ENCODE data around the gene OLIG2.

OLIG2 gene

DNA sequence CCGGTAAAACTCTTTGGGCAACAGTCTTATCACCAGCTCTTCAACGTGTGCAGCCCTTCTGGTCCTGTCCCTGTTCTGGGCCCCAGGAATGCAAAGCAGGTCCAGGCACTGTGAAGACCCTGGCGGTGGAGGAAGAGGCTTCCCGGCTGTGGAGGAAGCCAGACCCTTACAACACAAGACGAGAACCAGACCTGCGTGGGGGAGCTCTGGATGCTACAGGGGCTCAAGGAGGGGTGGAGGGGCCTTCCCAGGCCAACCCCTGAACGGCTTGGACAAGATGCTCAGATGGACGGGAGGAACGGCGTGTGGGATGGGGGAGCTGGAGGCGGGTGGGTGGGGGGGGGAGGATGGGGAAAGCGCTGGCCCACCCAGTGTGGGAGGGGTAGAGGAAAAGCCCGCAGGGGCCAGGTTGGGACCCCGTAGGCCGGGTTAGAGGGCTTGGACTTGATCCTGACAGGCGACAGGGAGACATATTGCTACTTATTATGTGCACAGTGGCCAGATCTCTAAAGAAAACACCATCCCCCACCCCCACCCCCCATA is 5.1 kb upstream of the OLIG2 start:
- no peak for DNase-seq

GRCh38 chr21:33021150-33021549 is 4.6 kb upstream of the OLIG2 start:
- no peak for DNase-seq

GRCh38 chr21:33021667-33022066 is 4.1 kb upstream of the OLIG2 start:
- DNase-seq = no peak

GRCh38 chr21:33022489-33022827 is 3.3 kb upstream of the OLIG2 start:
- no peak for DNase-seq

DNA sequence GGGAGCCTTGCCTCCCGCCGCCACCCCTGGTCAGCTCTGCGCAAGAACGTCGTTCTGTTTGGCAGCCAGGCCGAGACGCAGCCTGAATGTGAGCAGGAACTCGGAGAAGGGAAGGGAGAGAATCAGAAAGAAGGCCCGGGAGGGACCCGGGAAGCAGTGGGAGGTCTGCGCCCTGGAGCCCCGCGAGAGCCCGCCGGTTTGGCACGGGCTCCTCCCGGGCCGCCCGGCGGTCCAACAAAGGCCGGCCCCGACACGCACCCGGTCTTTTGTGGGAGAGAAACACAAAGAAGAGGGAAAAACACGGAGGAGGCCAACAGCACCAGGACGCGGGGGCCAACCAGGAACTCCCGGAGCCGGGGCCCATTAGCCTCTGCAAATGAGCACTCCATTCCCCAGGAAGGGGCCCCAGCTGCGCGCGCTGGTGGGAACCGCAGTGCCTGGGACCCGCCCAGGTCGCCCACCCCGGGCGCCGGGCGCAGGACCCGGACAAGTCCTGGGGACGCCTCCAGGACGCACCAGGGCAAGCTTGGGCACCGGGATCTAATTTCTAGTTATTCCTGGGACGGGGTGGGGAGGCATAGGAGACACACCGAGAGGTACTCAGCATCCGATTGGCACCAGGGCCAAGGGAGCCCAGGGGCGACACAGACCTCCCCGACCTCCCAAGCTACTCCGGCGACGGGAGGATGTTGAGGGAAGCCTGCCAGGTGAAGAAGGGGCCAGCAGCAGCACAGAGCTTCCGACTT is 2.7 kb upstream of the OLIG2 start:
- DNase-seq = no peak

GRCh38 chr21:33023574-33024200 is 2.0 kb upstream of the OLIG2 start:
- DNase-seq = no peak

DNA sequence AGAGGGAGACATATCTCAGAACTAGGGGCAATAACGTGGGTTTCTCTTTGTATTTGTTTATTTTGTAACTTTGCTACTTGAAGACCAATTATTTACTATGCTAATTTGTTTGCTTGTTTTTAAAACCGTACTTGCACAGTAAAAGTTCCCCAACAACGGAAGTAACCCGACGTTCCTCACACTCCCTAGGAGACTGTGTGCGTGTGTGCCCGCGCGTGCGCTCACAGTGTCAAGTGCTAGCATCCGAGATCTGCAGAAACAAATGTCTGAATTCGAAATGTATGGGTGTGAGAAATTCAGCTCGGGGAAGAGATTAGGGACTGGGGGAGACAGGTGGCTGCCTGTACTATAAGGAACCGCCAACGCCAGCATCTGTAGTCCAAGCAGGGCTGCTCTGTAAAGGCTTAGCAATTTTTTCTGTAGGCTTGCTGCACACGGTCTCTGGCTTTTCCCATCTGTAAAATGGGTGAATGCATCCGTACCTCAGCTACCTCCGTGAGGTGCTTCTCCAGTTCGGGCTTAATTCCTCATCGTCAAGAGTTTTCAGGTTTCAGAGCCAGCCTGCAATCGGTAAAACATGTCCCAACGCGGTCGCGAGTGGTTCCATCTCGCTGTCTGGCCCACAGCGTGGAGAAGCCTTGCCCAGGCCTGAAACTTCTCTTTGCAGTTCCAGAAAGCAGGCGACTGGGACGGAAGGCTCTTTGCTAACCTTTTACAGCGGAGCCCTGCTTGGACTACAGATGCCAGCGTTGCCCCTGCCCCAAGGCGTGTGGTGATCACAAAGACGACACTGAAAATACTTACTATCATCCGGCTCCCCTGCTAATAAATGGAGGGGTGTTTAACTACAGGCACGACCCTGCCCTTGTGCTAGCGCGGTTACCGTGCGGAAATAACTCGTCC is 1.3 kb upstream of the OLIG2 start:
- no peak for DNase-seq

GRCh38 chr21:33025106-33025488 is 638 bp upstream of the OLIG2 start:
- DNase-seq = no peak

DNA sequence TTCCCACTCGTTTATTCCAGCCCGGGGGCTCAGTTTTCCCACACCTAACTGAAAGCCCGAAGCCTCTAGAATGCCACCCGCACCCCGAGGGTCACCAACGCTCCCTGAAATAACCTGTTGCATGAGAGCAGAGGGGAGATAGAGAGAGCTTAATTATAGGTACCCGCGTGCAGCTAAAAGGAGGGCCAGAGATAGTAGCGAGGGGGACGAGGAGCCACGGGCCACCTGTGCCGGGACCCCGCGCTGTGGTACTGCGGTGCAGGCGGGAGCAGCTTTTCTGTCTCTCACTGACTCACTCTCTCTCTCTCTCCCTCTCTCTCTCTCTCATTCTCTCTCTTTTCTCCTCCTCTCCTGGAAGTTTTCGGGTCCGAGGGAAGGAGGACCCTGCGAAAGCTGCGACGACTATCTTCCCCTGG is 716 bp downstream of the OLIG2 start:
- no peak for DNase-seq

GRCh38 chr21:33026878-33027400 is 1.2 kb downstream of the OLIG2 start:
- no peak for DNase-seq

DNA sequence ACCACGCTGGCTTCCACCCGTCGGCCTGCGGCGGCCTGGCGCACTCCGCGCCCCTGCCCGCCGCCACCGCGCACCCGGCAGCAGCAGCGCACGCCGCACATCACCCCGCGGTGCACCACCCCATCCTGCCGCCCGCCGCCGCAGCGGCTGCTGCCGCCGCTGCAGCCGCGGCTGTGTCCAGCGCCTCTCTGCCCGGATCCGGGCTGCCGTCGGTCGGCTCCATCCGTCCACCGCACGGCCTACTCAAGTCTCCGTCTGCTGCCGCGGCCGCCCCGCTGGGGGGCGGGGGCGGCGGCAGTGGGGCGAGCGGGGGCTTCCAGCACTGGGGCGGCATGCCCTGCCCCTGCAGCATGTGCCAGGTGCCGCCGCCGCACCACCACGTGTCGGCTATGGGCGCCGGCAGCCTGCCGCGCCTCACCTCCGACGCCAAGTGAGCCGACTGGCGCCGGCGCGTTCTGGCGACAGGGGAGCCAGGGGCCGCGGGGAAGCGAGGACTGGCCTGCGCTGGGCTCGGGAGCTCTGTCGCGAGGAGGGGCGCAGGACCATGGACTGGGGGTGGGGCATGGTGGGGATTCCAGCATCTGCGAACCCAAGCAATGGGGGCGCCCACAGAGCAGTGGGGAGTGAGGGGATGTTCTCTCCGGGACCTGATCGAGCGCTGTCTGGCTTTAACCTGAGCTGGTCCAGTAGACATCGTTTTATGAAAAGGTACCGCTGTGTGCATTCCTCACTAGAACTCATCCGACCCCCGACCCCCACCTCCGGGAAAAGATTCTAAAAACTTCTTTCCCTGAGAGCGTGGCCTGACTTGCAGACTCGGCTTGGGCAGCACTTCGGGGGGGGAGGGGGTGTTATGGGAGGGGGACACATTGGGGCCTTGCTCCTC is 1.9 kb downstream of the OLIG2 start:
- no peak for DNase-seq

DNA sequence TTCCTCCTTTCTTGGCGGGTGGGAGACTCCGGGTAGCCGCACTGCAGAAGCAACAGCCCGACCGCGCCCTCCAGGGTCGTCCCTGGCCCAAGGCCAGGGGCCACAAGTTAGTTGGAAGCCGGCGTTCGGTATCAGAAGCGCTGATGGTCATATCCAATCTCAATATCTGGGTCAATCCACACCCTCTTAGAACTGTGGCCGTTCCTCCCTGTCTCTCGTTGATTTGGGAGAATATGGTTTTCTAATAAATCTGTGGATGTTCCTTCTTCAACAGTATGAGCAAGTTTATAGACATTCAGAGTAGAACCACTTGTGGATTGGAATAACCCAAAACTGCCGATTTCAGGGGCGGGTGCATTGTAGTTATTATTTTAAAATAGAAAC is 2.5 kb downstream of the OLIG2 start:
- DNase-seq = no peak

- no peak for DNase-seq
These were observed 3.1 kb downstream of the OLIG2 start for GRCh38 chr21:33028773-33029384.

DNA sequence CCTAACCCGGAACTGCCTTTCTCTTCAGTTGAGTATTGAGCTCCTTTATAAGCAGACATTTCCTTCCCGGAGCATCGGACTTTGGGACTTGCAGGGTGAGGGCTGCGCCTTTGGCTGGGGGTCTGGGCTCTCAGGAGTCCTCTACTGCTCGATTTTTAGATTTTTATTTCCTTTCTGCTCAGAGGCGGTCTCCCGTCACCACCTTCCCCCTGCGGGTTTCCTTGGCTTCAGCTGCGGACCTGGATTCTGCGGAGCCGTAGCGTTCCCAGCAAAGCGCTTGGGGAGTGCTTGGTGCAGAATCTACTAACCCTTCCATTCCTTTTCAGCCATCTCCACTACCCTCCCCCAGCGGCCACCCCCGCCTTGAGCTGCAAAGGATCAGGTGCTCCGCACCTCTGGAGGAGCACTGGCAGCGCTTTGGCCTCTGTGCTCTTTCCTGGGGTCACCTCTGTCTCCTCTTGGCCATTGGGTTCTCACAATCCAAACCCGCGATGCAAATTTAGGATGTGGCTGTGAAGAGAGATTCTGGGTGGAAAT is 3.7 kb downstream of the OLIG2 start:
- DNase-seq = no peak

DNA sequence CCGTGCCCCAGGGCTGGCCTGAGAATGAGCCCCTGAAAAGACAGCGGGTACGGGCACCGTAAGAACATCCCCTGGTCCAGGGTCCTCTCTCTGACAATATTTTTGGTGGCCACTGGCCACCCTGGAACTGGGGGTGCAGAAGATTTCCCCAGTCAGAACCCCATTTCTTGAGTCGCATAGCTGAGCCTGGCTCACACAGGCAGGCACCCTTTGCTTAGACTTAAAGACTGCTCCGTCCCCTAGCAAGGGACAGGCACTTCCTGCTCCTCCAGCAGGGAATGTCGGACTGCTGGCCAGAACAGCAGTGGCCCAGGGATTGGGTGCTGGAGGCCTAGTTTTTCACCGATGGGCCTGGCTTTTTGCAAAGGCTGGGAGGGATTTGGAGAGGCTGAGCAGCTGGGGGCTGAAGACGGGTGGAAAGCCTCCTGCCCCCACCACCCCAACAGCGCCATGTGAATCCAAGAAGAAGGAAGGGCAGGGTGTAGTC is 4.3 kb downstream of the OLIG2 start:
- DNase-seq = no peak

GRCh38 chr21:33030633-33031032 is 4.9 kb downstream of the OLIG2 start:
- DNase-seq = no peak

DNA sequence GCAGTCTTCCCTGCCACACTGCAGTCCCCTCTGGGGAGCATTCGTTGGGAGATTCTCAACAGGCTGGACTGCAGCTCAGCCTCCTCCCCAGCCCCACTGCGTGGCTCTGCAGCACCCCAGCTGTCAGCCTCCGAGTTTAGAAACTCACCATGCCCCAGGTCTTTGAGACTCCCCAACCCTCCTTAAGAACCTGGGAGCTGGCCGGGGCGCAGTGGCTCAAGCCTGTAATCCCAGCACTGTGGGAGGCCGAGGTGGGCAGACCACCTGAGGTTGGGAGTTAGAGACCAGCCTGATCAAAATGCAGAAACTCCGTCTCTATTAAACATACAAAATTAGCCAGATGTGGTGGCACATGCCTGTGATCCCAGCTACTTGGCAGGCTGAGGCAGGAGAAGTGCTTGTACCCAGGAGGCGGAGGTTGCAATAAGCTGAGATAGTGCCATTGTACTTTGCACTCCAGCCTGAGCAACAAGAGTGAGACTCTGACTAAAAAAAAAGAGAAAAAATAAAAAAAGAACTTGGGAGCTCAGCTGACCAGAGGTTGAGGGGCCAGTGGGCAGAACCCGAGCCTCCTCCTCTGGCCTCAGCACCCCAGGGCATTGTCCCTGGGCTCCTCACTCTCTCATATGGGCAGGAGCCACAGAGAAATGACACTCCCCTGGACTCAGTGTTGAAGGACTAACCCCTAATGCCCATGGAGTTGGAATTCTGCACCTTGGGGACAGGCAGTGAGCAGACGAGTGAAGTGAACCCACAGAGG is 5.6 kb downstream of the OLIG2 start:
- no peak for DNase-seq

DNA sequence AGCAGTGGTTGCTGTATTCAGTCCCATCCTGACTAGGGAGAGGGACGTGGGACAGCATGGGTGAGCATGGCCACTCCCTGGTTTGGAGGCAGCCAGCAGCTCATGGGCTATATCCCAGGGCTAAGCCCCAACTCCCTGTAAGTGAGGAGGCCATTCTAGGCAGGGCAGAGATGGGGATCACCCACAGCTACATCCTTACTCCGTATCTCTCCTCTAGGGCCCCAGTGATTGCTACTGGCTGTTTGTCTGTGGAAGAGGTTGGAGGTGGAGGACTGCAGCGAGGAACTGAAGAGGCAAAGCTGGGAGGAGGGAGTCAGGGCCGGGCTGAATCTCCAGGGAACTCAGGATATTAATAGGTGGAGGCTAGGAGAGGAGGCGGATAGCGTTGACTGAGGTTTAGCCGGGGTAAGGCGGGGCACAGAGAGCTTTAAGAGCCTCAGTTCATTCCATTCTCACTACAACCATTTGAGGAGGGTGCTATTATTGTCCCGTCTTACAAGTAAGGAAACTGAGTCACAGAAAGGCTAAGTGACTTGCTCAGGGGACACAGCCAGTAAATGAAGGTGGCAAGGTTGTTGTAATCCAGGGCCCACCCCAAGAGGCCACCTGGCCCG is 6.8 kb downstream of the OLIG2 start:
- no peak for DNase-seq

- DNase-seq = no peak
These were observed 7.6 kb downstream of the OLIG2 start for GRCh38 chr21:33033094-33033951.

Measured in CD4-positive, alpha-beta T cell treated with Interleukin-17A for 1 hour (primary cell).